B cell (primary cell): ENCODE measurements around the gene SSC5D.

Experiments
- EZH2 ChIP-seq: IDR thresholded peaks from 2 replicates; pipeline ENCODE4 v1.6.1; 2012; ENCODE audit warnings: borderline replicate concordance, low read depth, mild to moderate bottlenecking, moderate library complexity, low read length; ENCODE audit not compliant: insufficient read depth, poor library complexity, severe bottlenecking
- TF ChIP-seq, protein P1 (sequence below): fragments of 200-600 bp; IDR thresholded peaks from one replicate; pipeline ENCODE4 v1.8.0; 2022; ENCODE audit warnings: antibody characterized with exemption, mild to moderate bottlenecking

DNA sequence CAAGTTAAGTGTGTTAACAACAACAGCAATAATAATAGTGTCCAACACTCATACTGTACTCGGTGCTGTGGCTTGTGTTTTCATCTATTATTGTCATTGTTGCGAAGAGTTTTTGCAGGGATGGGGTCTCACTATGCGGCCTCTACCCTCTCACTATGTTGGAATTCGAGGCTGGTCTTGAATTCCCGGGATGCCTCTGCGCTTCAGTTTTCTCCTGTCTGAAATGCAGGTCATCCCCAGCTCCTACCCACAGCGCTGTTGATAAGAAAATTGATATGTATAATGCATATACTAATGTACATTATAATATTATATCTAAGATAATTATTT lies 62.0 kb downstream of the SSC5D start:
- TF ChIP-seq, protein P1, sequence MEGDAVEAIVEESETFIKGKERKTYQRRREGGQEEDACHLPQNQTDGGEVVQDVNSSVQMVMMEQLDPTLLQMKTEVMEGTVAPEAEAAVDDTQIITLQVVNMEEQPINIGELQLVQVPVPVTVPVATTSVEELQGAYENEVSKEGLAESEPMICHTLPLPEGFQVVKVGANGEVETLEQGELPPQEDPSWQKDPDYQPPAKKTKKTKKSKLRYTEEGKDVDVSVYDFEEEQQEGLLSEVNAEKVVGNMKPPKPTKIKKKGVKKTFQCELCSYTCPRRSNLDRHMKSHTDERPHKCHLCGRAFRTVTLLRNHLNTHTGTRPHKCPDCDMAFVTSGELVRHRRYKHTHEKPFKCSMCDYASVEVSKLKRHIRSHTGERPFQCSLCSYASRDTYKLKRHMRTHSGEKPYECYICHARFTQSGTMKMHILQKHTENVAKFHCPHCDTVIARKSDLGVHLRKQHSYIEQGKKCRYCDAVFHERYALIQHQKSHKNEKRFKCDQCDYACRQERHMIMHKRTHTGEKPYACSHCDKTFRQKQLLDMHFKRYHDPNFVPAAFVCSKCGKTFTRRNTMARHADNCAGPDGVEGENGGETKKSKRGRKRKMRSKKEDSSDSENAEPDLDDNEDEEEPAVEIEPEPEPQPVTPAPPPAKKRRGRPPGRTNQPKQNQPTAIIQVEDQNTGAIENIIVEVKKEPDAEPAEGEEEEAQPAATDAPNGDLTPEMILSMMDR = no peak
- no peak for TF ChIP-seq EZH2
